GM04503 (cell line): Measurements from ENCODE around the gene ALPP.
"Not testable (repeated sequence)": the region's sequence is repeated elsewhere in the genome, so short reads cannot be mapped to it uniquely, and the experiment has no call there.

ENCODE experiments used
- DNase-seq: peaks from one replicate; pipeline ENCODE4 v3.0.0-alpha.2; 2012; ENCODE audit warnings: low read depth

Gene ALPP

GRCh38 chr2:232363784-232364615 lies 14.6 kb upstream of the ALPP start:
- DNase-seq, result no peak

- DNase-seq, result not testable (repeated sequence)
Measured at GRCh38 chr2:232364806-232365594, 13.6 kb upstream of the ALPP start.

- DNase-seq, result no peak
Measured at GRCh38 chr2:232365621-232366321, 12.8 kb upstream of the ALPP start.

GRCh38 chr2:232366461-232366860 lies 12.1 kb upstream of the ALPP start:
- DNase-seq, result not testable (repeated sequence)

GRCh38 chr2:232367016-232367415 lies 11.5 kb upstream of the ALPP start:
- DNase-seq, result no peak

- DNase-seq, result no peak
Measured at GRCh38 chr2:232367591-232368233, 10.8 kb upstream of the ALPP start.

- DNase-seq, result no peak
Measured at GRCh38 chr2:232368311-232368731, 10.2 kb upstream of the ALPP start.

- DNase-seq, result no peak
Measured at GRCh38 chr2:232369126-232369951, 9.2 kb upstream of the ALPP start.

- not testable (repeated sequence) for DNase-seq
Measured at GRCh38 chr2:232370007-232370406, 8.5 kb upstream of the ALPP start.

- no peak for DNase-seq
Measured at GRCh38 chr2:232372231-232373208, 6.0 kb upstream of the ALPP start.

- DNase-seq, result no peak
Measured at GRCh38 chr2:232374356-232374755, 4.2 kb upstream of the ALPP start.

- DNase-seq, result no peak
Measured at GRCh38 chr2:232375164-232375563, 3.4 kb upstream of the ALPP start.

GRCh38 chr2:232376260-232376659 lies 2.3 kb upstream of the ALPP start:
- no peak for DNase-seq

GRCh38 chr2:232376713-232377112 lies 1.8 kb upstream of the ALPP start:
- no peak for DNase-seq

- DNase-seq, result no peak
Measured at GRCh38 chr2:232377319-232377718, 1.2 kb upstream of the ALPP start.

GRCh38 chr2:232377841-232378734 lies 463 bp upstream of the ALPP start:
- no peak for DNase-seq

- not testable (repeated sequence) for DNase-seq
Measured at GRCh38 chr2:232379610-232380590, 1.3 kb downstream of the ALPP start.
